GM21786 (cell line): ENCODE results near the gene ZNF746.
A peak's percentile ranks its signal among the peaks of the same experiment; 100 is the strongest.
"Not testable (repeated sequence)": the region's sequence is repeated elsewhere in the genome, so short reads cannot be mapped to it uniquely, and the experiment has no call there.

Experiments used
- ATAC-seq: cut with Tn5 transposase; IDR thresholded peaks from one replicate; pipeline ENCODE4 v1.9.1; 2021; ENCODE audit not compliant: unreplicated experiment

ZNF746 gene

DNA sequence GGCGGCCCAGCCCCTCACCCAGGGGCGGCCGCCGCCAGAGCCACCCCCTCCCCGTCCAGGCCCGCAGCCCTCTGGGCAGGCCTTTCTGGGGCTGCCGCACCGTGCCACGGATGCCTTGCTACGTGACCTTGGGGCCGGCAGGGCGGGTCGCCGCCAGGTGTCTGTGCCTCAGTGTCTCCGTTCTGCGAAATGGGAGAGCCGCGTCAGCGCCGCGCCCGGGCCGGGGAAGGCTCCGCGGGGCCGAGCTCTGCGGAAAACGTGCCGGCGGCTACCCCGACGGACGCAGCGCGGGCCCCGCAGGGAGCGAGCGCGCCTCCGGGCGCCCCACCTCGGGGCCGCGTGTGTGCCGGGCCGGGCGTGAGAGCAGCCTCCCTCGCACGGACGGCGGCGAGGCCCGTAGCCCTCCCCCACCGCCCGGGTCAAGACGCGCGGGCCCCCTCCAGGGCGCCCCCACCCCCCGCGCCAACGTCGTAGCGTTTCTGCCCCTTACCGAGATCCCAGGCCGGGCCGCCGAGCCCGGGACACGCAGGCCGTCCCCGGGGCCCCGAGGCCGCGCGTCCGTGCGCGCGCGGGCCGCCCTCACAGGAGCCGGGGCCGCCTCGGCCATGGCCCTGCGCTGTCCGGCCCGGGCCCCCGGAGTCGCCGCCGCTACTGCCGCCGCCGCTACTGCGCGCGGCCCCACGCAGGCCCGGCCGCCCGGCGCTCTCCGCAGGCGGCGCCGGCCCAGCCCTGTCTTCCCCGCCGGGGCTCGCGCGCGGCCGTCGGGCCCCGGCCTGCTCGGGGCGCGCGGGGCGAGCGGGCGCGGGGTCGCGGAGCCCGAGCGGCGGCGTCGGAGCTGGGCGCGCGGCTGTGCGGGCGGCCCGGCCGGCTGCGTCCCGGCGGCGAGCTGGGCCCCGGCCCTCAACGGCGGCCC, 37.8 kb downstream of the ZNF746 start:
- peak; percentile 25 for ATAC-seq

DNA sequence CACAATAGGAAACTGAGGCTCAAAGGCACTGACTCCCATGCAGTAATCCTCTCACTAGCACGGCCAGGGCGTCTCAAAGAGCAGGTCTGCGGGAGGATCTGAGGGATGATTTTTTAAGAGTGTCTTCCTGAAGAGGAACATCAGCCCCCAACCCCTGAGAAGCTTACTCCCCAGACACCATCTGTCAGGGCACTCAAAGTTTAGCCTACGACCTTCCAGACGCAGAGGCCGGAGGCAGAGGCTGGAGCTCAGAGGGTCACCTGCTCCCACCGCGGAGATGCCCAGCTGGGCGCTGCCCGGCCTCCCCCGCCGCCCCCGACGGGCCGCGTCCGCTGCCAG, 38.4 kb downstream of the ZNF746 start:
- no peak for ATAC-seq

DNA sequence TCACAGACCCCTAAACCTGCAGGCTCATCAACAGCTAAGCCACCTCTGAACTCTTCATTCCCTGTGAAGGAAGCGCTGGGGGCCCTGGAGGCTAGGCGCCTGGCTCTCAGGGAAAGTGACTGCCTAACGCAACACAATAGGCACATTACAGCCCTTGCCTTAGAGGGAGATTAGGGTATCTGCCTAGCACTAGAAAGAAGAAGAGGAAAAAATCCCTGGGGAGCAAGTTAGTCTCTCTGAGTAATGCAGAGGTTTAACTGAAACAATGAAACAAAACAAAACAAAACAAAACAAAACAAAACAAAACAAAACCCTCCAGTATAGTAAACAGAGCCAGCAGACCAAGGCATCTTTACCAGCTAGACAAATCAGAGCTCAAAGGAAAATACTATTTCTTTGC, 39.4 kb downstream of the ZNF746 start:
- no peak for ATAC-seq

GRCh38 chr7:149457766-149458165, 39.8 kb downstream of the ZNF746 start:
- no peak for ATAC-seq

GRCh38 chr7:149456506-149457421, 40.8 kb downstream of the ZNF746 start:
- ATAC-seq = no peak

DNA sequence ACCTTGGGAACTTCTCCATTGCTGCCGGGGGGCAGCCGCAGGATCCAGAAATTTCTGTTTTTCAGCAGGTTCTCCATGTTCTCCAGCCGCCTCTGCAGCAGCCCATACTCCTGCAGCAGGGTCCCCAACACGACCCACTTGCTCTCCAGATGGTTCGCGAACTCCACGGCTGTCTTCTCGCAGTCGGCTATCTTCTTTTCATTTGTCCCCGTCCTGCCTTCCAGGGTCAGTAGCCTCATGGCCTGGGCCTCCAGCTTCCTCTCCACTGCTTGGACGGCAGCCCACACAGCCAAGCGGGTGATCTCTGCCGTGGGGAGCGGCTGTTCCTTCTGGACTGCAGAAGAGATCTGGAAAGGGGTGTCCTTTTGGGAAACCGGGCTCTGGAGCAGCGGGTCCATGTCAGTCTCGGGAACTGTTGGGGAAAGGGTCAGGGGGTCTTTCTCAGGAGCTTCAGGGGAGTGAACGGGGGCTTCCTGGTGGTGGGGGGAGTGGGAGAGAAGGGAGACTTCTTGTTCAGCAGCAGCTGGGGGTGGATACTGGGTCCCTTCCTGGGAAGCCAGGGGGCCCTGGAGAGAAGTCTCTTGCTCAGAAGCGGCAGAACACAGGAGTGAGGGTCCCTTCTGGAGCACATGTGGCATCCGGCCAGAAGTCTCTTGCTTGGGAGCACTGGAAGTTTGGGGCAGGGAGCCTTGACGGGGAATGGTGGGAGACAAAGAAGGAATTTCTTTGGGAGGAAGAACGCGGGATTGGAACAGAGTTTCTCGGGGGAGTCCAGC, 42.2 kb downstream of the ZNF746 start:
- ATAC-seq = no peak

GRCh38 chr7:149454750-149455149, 42.9 kb downstream of the ZNF746 start:
- no peak for ATAC-seq

DNA sequence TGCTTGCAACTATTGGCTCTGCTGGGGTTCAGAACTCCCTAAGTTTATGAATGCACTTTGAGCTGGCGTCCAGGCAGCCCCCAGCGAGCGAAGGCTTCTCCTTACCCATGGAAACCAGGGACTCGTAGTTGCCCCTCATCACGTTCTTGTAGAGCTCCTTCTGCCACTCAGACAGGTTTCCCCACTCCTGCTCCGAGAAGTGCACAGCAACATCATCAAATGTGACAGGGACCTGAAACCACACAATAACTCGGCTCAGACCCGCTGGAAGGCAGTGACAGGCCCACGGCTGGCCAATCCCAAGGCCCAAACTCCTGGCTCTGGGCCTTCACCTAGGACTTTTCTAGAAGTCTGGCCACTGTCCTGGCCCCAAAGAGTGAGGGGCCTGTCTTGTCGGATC, 43.6 kb downstream of the ZNF746 start:
- ATAC-seq = no peak

- no peak for ATAC-seq
These were observed 46.8 kb downstream of the ZNF746 start for GRCh38 chr7:149450821-149451220.

GRCh38 chr7:149449897-149450296, 47.7 kb downstream of the ZNF746 start:
- ATAC-seq = no peak

GRCh38 chr7:149448961-149449360, 48.6 kb downstream of the ZNF746 start:
- ATAC-seq = no peak

DNA sequence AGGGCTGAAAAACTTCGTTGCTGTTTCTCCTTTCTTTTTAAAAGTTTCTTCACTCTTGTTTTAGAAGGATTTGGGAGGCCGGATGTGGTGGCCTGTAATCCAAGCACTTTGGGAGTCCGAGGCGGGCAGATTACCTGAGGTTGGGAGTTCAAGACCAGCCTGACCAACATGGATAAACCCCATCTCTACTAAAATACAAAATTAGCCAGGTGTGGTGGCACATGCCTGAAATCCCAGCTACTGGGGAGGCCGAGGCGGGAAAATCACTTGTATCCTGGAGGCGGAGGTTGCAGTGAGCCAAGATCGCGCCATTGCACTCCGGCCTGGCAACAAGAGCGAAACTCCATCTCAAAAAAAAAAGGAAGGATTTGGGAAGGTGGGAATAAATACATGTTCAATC, 51.6 kb downstream of the ZNF746 start:
- ATAC-seq = not testable (repeated sequence)

GRCh38 chr7:149444287-149444686, 53.3 kb downstream of the ZNF746 start:
- no peak for ATAC-seq

- no peak for ATAC-seq
These were observed 54.1 kb downstream of the ZNF746 start for GRCh38 chr7:149443523-149443922.

DNA sequence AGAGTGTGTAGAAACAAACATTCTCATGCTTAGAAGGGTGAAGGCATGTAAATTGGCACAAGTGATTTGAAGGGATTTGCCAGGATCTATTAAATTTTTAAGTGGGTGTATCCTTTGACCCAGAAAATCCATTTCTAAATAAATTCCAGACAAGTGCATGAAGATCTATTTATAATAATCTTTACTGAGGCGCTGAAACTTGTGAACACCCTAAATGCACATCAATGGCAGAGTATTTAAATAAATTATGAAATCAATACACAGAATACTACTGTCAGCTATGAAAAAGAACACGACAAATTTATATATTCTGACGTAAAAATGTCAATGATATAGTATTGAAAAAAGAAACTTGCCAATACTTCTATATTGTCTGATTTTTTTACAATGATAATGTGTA, 54.7 kb downstream of the ZNF746 start:
- ATAC-seq = no peak

DNA sequence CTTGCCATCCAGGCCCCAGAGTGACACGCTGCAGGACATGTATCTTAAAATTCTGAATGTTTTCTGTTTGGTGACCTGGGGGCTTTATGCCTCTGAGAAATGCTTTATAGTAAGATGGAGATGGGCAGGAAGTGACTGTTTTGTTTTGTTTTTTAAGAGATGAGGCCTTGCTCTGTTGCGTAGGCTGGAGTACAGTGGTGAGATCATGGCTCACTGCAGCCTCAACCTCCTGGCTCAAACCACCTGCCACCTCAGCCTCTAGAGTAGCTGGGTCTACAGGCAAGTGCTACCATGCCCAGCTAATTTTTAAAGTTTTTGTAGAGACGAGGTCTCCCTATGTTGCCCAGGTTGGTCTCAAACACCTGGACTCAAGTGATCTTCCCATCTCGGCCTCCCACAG, 57.4 kb downstream of the ZNF746 start:
- no peak for ATAC-seq

GRCh38 chr7:149436358-149436757, 61.3 kb downstream of the ZNF746 start:
- no peak for ATAC-seq

- ATAC-seq = no peak
These were observed 64.5 kb downstream of the ZNF746 start for GRCh38 chr7:149433124-149433523.

- no peak for ATAC-seq
These were observed 65.4 kb downstream of the ZNF746 start for GRCh38 chr7:149432121-149432691.

DNA sequence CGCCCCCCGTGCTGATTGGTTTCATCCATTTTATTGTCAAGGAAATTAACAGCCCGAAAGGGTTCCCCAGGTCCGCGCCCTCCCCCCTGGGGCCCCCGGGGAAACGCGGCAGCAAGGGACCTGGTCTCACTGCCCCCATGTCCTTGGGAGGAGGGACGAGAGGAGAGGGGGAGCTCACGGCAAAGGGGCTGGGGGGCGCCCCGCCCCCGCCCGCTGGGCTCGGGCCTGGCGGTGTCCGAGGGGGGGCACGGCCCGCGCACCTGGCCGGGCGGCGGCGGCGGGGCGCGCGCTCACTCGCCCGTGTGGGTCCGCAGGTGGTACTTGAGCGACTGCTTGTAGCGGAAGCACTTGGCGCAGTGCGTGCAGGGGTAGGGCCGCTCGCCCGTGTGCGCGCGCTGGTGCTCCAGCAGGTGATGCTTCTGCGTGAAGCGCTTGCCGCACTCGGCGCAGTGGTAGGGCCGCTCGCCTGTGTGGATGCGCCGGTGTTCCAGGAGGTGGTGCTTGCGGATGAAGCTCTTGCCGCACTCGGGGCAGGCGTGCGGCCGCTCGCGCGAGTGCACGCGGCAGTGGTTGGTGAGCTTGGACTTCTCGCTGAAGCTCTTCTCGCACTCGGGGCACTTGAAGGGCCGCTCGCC, 66.0 kb downstream of the ZNF746 start:
- no peak for ATAC-seq
